ENCODE data around the gene DET1. TPM values are rescaled to one million over a fixed set of nuclear protein-coding genes. Genes with fewer than 3 reads are reported as not detected.
"Not testable (repeated sequence)": the region's sequence is repeated elsewhere in the genome, so short reads cannot be mapped to it uniquely, and the experiment has no call there.

DET1 gene
- total and polyA plus RNA-seq, 2 donors (not counting 1 experiment from before 2014, with no cell fraction given), result 6.7 to 10.1 TPM

DNA sequence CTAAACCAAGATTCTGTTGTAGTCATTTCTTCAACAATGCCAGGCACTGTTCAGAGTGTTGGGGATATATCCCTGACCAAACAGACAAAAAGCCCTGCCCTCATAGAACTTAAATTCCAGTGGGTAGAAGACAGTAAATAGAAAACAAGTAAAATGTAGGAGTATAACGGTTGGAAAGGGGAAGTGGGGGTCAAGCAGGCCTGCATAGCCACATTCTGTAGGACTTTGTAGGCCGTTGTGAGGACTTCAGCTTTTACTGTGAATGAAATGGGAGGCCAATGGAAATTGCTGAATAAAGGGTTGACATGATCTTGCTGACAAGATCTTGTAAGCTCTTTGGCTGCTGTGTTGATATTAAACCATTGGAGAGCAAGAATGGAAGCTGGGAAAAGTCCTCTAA lies 77.2 kb downstream of the DET1 start:
- Mint-ChIP-seq H3K27ac (no peak overlapping the region), H3K9me3 (ENCODE audit: insufficient read depth) (no peaks in the 10 kb centered on the region), H3K4me3 (no peak overlapping the region), H3K27me3 (no peaks in the 10 kb centered on the region), H3K4me1 (peaks cover 26% of the 10 kb centered on the region)
- DNase-seq (no peak), ATAC-seq (ENCODE audit: low read depth) (no peak)
- Histone ChIP-seq H3K4me3 (ENCODE audit: control extremely low read depth in 1 of 5, extremely low read depth in 1 of 5, insufficient read depth in 1 of 5, low read depth in 2 of 5, low read length in 4 of 5) (no peak overlapping the region), H3K9ac (ENCODE audit: low read length) (no peak overlapping the region), H3K36me3 (replicated peaks in 1 of 2; ENCODE audit: control extremely low read depth in 1 of 2, control insufficient read depth in 1 of 2, extremely low read depth in 1 of 2, insufficient read depth in 2 of 2, low read length in 1 of 2) (peaks cover 5 to 32% of the 10 kb centered on the region in 2 experiments), H4K20me1 (ENCODE audit: control insufficient read depth, insufficient read depth, low read length, poor library complexity, severe bottlenecking) (no peaks in the 10 kb centered on the region), H3K27ac (ENCODE audit: low read length in 2 of 2) (no peak overlapping the region), H3K9me3 (ENCODE audit: control extremely low read depth in 1 of 3, control insufficient read depth in 2 of 3, insufficient read depth in 1 of 3, low read length in 2 of 3) (no peaks in the 10 kb centered on the region), H3K4me1 (ENCODE audit: control insufficient read depth in 2 of 2, insufficient read depth in 2 of 2, low read length in 2 of 2) (peaks cover 14 to 17% of the 10 kb centered on the region in 2 donors), H3K27me3 (replicated peaks in 1 of 4; ENCODE audit: control extremely low read depth in 1 of 4, control insufficient read depth in 3 of 4, insufficient read depth in 4 of 4, low read length in 3 of 4) (no peaks in the 10 kb centered on the region), H2AFZ (ENCODE audit: insufficient read depth, low read depth, low read length, poor library complexity, severe bottlenecking) (no peak overlapping the region), H3K79me2 (ENCODE audit: control insufficient read depth, insufficient read depth, low read length) (peaks cover 37% of the 10 kb centered on the region), H3K4me2 (replicated peaks; ENCODE audit: low read depth, low read length, poor library complexity, severe bottlenecking) (no peak overlapping the region)
- no peak for TF ChIP-seq EZH2 (IDR thresholded peaks at IDR 0.05; ENCODE audit: borderline replicate concordance, insufficient read depth, low read depth, low read length, poor library complexity, severe bottlenecking)
- TF ChIP-seq, protein P1, sequence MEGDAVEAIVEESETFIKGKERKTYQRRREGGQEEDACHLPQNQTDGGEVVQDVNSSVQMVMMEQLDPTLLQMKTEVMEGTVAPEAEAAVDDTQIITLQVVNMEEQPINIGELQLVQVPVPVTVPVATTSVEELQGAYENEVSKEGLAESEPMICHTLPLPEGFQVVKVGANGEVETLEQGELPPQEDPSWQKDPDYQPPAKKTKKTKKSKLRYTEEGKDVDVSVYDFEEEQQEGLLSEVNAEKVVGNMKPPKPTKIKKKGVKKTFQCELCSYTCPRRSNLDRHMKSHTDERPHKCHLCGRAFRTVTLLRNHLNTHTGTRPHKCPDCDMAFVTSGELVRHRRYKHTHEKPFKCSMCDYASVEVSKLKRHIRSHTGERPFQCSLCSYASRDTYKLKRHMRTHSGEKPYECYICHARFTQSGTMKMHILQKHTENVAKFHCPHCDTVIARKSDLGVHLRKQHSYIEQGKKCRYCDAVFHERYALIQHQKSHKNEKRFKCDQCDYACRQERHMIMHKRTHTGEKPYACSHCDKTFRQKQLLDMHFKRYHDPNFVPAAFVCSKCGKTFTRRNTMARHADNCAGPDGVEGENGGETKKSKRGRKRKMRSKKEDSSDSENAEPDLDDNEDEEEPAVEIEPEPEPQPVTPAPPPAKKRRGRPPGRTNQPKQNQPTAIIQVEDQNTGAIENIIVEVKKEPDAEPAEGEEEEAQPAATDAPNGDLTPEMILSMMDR (IDR thresholded peaks at IDR 0.05), result no peak
- 97% methylated on average over 2 of the region's 2 CpGs for WGBS (ENCODE audit: insufficient coverage)
- POLR2A ChIA-PET, result no interaction called here
- CTCF ChIA-PET, result interaction anchor here (1.4 kb wide), 1 partner anchor 170 kb away, joined by 5 read pairs; the partner anchor contains the start of gene ISG20
- intact Hi-C loops (cut with micrococcal nuclease), result loop anchor here (5.0 to 10.0 kb wide), 2 partner anchors 153 to 775 kb away; partner anchors contain the start of genes AEN and FANCI

DNA sequence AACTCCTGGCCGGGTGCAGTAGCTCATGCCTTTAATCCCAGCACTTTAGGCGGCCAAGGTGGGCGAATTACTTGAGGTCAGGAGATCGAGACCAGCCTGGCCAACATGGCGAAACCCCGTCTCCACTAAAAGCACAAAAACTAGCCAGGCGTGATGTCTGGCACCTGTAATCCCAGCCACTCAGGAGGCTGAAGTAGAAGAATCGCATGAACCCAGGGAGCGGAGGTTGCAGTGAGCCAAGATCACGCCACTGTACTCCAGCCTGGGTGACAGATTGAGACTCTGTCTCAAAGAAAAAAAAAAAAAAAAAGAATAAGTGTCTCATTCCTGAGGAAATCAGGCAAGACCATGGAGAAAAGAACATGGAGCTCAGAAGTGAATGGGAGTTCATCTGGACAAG lies 77.8 kb downstream of the DET1 start:
- not testable (repeated sequence) for H3K9ac ChIP-seq (ENCODE audit: low read length); H3K27ac ChIP-seq (ENCODE audit: low read length in 2 of 2); DNase-seq; H3K9me3 Mint-ChIP-seq (ENCODE audit: insufficient read depth); H3K27me3 ChIP-seq (replicated peaks in 1 of 4; ENCODE audit: control extremely low read depth in 1 of 4, control insufficient read depth in 3 of 4, insufficient read depth in 4 of 4, low read length in 3 of 4); ATAC-seq (ENCODE audit: low read depth); H3K9me3 ChIP-seq (ENCODE audit: control extremely low read depth in 1 of 3, control insufficient read depth in 2 of 3, insufficient read depth in 1 of 3, low read length in 2 of 3); H3K27ac Mint-ChIP-seq; H3K27me3 Mint-ChIP-seq; H3K4me3 ChIP-seq (ENCODE audit: control extremely low read depth in 1 of 5, extremely low read depth in 1 of 5, insufficient read depth in 1 of 5, low read depth in 2 of 5, low read length in 4 of 5); H4K20me1 ChIP-seq (ENCODE audit: control insufficient read depth, insufficient read depth, low read length, poor library complexity, severe bottlenecking); H2AFZ ChIP-seq (ENCODE audit: insufficient read depth, low read depth, low read length, poor library complexity, severe bottlenecking)
- H3K4me1 ChIP-seq (ENCODE audit: control insufficient read depth in 2 of 2, insufficient read depth in 2 of 2, low read length in 2 of 2), result peaks cover 14 to 17% of the 10 kb centered on the region in 2 donors
- intact Hi-C loops (cut with micrococcal nuclease), result loop anchor here (5.0 to 10.0 kb wide), 2 partner anchors 154 to 776 kb away; partner anchors contain the start of genes AEN and FANCI
- peaks cover 5 to 38% of the 10 kb centered on the region in 2 experiments for H3K36me3 ChIP-seq (replicated peaks in 1 of 2; ENCODE audit: control extremely low read depth in 1 of 2, control insufficient read depth in 1 of 2, extremely low read depth in 1 of 2, insufficient read depth in 2 of 2, low read length in 1 of 2)
- Mint-ChIP-seq H3K4me1 (peaks cover 26% of the 10 kb centered on the region), H3K4me3 (peak overlapping the region; percentile 97)
- ChIA-PET POLR2A (interaction anchor here (0.7 kb wide), 1 partner anchor 9 kb away, joined by 6 read pairs; no protein-coding TSS in a partner anchor), CTCF (interaction anchor here (1.4 kb wide), 1 partner anchor 170 kb away, joined by 5 read pairs; the partner anchor contains the start of gene ISG20)
- H3K79me2 ChIP-seq (ENCODE audit: control insufficient read depth, insufficient read depth, low read length), result peaks cover 37% of the 10 kb centered on the region
- peak overlapping the region; percentile 92 for H3K4me2 ChIP-seq (replicated peaks; ENCODE audit: low read depth, low read length, poor library complexity, severe bottlenecking)
- WGBS (ENCODE audit: insufficient coverage), result 96% methylated on average over 9 of the region's 10 CpGs
